HEK293 (cell line): Measurements from ENCODE around the gene TMEM51.

Source experiments
- BCL11A ChIP-seq: fragments of 450-650 bp; formaldehyde crosslinking; IDR thresholded peaks from 2 replicates; pipeline ENCODE4 v1.5.1; 2016; ENCODE audit warnings: low read depth, missing biosample characterization, missing genetic modification characterization
- GLI4 ChIP-seq: fragments of 450-650 bp; formaldehyde crosslinking; IDR thresholded peaks from 2 replicates; pipeline ENCODE4 v1.5.1; 2016; ENCODE audit warnings: missing biosample characterization, missing genetic modification characterization
- HOXA7 ChIP-seq: sonication (generic); formaldehyde crosslinking; IDR thresholded peaks from 2 replicates; pipeline ENCODE4 v1.8.1; 2022; ENCODE audit warnings: missing genetic modification reagents, borderline replicate concordance
- REST ChIP-seq: fragments of 450-650 bp; formaldehyde crosslinking; IDR thresholded peaks from 2 replicates; pipeline ENCODE4 v1.5.1; 2016; ENCODE audit warnings: missing biosample characterization, missing genetic modification characterization
- SP2 ChIP-seq: fragments of 450-650 bp; formaldehyde crosslinking; IDR thresholded peaks from 2 replicates; pipeline ENCODE4 v1.5.1; 2016; ENCODE audit warnings: missing biosample characterization, missing genetic modification characterization
- TRIM28 ChIP-seq: IDR thresholded peaks from 2 replicates; pipeline ENCODE4 v1.6.1; 2011; ENCODE audit warnings: low read length, control low read depth, borderline replicate concordance
- ZNF138 ChIP-seq: fragments of 450-650 bp; formaldehyde crosslinking; IDR thresholded peaks from 2 replicates; pipeline ENCODE4 v1.5.1; 2016; ENCODE audit warnings: missing biosample characterization, missing genetic modification characterization, borderline replicate concordance
- ZNF473 ChIP-seq: fragments of 450-650 bp; formaldehyde crosslinking; IDR thresholded peaks from 2 replicates; pipeline ENCODE4 v1.5.1; 2017; ENCODE audit warnings: missing biosample characterization, missing genetic modification characterization
- ZNF501 ChIP-seq: fragments of 450-650 bp; formaldehyde crosslinking; IDR thresholded peaks from 2 replicates; pipeline ENCODE4 v1.5.1; 2016; ENCODE audit warnings: missing biosample characterization, missing genetic modification characterization
- ZNF670 ChIP-seq: fragments of 450-650 bp; formaldehyde crosslinking; IDR thresholded peaks from 2 replicates; pipeline ENCODE4 v1.5.1; 2016; ENCODE audit warnings: missing biosample characterization, missing genetic modification characterization, low read depth
- TF ChIP-seq, protein P1 (sequence below): fragments of 450-650 bp; formaldehyde crosslinking; IDR thresholded peaks from 2 replicates; pipeline ENCODE4 v1.5.1; 2016; ENCODE audit warnings: missing biosample characterization, missing genetic modification characterization
- TF ChIP-seq, protein P2 (sequence below): fragments of 450-650 bp; formaldehyde crosslinking; IDR thresholded peaks from 2 replicates; pipeline ENCODE4 v1.5.1; 2016; ENCODE audit warnings: missing biosample characterization, missing genetic modification characterization
- TF ChIP-seq, protein P3 (sequence below): fragments of 450-650 bp; formaldehyde crosslinking; IDR thresholded peaks from 2 replicates; pipeline ENCODE4 v1.5.1; 2017; ENCODE audit warnings: missing biosample characterization, missing genetic modification characterization

DNA sequence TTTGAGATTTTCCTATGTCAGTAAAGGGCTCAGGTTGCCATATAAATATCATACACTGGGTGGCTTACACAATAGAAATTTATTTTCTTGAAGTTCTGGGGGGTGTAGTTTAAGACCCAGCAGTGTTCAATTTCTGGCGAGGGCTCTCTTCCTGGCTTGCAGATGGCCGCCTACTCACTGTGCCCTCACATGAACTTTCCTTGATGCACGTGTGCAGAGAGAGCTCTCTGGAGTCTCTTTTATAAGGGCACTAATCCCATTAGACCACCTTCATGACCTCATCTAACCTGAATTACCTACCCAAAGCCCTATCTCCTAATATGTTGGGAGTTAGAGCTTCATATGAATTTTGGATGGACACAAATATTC lies 21.1 kb downstream of the TMEM51 start:
- TF ChIP-seq, protein P1, sequence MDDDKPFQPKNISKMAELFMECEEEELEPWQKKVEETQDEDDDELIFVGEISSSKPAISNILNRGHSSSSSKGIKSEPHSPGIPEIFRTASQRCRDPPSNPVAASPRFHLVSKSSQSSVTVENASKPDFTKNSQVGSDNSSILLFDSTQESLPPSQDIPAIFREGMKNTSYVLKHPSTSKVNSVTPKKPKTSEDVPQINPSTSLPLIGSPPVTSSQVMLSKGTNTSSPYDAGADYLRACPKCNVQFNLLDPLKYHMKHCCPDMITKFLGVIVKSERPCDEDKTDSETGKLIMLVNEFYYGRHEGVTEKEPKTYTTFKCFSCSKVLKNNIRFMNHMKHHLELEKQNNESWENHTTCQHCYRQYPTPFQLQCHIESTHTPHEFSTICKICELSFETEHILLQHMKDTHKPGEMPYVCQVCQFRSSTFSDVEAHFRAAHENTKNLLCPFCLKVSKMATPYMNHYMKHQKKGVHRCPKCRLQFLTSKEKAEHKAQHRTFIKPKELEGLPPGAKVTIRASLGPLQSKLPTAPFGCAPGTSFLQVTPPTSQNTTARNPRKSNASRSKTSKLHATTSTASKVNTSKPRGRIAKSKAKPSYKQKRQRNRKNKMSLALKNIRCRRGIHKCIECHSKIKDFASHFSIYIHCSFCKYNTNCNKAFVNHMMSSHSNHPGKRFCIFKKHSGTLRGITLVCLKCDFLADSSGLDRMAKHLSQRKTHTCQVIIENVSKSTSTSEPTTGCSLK, result no peak
- TF ChIP-seq ZNF501 (tag by site-specific recombination) (no peak), REST (no peak), GLI4 (tag by site-specific recombination) (no peak), TRIM28 (no peak), BCL11A (tag by site-specific recombination) (no peak), SP2 (no peak), ZNF138 (tag by site-specific recombination) (no peak), HOXA7 (CRISPR knock-in tag) (no peak), ZNF473 (tag by site-specific recombination) (no peak), ZNF670 (tag by site-specific recombination) (no peak)
- TF ChIP-seq, protein P2, sequence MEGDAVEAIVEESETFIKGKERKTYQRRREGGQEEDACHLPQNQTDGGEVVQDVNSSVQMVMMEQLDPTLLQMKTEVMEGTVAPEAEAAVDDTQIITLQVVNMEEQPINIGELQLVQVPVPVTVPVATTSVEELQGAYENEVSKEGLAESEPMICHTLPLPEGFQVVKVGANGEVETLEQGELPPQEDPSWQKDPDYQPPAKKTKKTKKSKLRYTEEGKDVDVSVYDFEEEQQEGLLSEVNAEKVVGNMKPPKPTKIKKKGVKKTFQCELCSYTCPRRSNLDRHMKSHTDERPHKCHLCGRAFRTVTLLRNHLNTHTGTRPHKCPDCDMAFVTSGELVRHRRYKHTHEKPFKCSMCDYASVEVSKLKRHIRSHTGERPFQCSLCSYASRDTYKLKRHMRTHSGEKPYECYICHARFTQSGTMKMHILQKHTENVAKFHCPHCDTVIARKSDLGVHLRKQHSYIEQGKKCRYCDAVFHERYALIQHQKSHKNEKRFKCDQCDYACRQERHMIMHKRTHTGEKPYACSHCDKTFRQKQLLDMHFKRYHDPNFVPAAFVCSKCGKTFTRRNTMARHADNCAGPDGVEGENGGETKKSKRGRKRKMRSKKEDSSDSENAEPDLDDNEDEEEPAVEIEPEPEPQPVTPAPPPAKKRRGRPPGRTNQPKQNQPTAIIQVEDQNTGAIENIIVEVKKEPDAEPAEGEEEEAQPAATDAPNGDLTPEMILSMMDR (tag by site-specific recombination), result no peak
- TF ChIP-seq, protein P3, sequence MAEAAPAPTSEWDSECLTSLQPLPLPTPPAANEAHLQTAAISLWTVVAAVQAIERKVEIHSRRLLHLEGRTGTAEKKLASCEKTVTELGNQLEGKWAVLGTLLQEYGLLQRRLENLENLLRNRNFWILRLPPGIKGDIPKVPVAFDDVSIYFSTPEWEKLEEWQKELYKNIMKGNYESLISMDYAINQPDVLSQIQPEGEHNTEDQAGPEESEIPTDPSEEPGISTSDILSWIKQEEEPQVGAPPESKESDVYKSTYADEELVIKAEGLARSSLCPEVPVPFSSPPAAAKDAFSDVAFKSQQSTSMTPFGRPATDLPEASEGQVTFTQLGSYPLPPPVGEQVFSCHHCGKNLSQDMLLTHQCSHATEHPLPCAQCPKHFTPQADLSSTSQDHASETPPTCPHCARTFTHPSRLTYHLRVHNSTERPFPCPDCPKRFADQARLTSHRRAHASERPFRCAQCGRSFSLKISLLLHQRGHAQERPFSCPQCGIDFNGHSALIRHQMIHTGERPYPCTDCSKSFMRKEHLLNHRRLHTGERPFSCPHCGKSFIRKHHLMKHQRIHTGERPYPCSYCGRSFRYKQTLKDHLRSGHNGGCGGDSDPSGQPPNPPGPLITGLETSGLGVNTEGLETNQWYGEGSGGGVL, result no peak
